GM10266 (cell line): ENCODE results near the gene PRMT3.

Experiments
- DNase-seq: peaks from one replicate; pipeline ENCODE4 v3.0.0; 2012; ENCODE audit errors: extremely low spot score
- TF ChIP-seq, protein P1 (sequence below): IDR thresholded peaks from 2 replicates; pipeline ENCODE4 v1.5.1; 2012; ENCODE audit warnings: mild to moderate bottlenecking, low read depth; ENCODE audit not compliant: control insufficient read depth, insufficient read depth; ENCODE audit errors: missing control alignments

The PRMT3 gene

DNA sequence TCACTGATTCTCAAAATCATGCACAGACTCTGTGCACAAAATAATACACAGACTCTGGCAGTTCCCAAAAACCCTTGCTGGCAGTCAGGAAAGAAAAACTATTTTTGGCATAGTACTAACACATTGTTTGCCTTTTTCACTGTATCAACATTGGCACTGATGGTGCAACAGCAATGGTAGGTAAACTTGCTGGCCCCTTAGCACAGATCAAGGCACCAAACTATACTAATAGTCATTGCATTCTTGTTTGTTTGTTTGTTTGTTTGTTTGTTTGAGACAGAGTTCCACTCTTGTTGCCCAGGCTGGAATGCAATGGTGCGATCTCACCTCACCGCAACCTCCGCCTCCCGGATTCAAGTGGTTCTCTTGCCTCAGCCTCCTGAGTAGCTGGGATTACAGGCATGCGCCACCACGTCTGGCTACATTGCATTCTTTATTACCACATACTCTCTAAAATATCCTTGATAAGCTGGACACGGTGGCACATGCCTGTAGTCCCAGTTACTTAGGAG, 130.9 kb downstream of the PRMT3 start:
- TF ChIP-seq, protein P1, sequence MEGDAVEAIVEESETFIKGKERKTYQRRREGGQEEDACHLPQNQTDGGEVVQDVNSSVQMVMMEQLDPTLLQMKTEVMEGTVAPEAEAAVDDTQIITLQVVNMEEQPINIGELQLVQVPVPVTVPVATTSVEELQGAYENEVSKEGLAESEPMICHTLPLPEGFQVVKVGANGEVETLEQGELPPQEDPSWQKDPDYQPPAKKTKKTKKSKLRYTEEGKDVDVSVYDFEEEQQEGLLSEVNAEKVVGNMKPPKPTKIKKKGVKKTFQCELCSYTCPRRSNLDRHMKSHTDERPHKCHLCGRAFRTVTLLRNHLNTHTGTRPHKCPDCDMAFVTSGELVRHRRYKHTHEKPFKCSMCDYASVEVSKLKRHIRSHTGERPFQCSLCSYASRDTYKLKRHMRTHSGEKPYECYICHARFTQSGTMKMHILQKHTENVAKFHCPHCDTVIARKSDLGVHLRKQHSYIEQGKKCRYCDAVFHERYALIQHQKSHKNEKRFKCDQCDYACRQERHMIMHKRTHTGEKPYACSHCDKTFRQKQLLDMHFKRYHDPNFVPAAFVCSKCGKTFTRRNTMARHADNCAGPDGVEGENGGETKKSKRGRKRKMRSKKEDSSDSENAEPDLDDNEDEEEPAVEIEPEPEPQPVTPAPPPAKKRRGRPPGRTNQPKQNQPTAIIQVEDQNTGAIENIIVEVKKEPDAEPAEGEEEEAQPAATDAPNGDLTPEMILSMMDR, result no peak
- no peak for DNase-seq

DNA sequence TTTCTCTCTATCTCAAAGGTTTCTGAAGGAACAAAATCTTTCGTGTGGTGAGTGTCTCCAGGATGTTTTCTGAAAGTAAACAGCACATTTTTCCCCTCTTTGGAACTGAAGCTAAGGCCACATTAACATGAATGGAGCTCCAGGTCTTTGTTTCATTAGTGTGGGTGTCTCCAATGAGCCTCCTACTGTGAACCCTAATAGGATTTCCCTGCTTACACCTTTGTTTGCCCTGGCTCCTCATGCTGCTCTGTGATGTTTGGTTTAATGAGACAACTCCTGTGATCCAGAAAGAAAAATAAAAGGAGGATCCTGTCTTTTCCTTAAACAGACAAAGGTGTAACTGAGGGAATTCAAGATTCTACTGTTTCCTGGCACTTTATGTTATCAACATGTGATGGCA, 135.0 kb downstream of the PRMT3 start:
- TF ChIP-seq, protein P1, result no peak
- DNase-seq, result no peak

DNA sequence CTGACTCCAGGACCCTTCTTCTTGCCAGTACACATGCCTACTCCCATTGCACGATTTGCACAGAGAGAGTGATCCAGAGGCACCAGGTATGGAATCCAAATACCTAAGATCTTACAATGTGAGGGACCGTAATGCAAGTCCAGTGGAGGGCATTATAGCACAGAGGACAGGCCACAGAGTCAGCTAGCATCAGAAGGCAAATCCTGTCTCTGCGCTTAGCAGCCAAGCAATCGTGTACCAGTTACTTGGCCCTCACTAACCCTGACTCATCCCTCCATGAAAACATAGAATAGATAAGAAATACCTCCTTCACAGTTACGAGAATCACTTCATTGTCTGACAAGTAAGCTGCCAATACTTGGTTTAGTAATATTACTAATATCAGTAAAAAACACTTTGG, 142.2 kb downstream of the PRMT3 start:
- no peak for DNase-seq
- TF ChIP-seq, protein P1, result no peak

DNA sequence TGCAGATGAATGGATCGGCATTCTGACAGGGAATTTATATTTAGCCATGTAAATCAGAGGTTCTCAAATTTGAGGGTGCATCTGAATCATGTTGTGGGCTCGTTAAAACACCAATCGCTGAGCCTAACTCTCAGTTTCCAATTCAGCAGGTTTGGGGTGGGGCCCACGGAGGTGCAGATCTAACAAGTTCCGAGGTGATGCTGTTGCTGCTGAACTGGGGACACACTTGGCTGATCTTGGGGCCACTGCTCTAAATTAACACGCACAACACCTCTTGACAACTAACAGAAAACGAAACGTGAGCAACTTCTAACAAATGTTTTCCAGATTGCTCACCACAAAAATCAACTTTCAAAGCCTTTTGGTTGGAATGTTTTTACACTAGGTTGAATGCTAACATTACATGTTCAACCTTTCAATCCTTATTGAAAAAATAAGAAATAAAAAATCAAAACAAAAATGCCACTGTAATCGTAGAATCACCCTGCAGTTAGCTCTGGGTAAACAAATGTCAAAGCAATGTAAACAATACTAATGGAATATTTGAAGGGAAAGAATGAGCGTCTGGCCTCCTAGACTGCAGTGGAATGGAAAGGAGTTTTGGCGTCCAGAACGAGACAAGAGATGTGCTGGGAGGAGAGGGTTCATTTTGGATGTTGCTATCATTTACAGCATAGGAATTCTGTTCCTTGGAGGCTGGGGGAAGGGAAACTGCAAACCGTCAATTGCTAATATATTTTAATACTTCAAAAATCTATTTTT, 143.6 kb downstream of the PRMT3 start:
- TF ChIP-seq, protein P1, result no peak
- no peak for DNase-seq

DNA sequence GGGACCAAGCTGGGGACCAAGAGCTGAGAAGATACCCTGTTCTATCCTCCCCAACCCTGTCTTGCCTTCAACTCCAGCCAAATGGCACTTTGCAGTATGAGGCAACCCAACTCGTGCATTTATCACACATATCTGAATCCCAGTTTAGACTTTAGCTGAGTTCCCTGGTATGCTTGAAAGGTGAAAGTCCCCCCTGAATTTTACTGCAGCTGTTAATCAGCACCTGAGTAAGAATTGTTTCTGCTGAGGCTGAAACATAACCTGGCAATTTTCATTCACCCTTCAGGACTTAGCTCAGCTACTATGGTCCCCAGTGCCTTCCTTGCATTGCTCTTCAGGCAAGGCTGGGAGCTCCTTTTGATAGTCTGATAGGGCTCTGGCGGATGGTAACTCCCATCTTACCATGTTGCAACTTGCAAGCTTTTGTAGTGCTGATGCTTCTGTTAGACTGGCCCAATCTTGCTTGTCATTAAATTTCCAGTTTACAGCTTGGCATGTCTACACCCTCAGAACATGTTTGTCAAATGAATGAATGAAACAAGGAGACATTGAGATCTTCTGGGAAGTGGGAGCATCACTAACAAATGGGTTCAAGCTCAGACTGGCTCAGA, 147.9 kb downstream of the PRMT3 start:
- DNase-seq, result no peak
- TF ChIP-seq, protein P1, result no peak

DNA sequence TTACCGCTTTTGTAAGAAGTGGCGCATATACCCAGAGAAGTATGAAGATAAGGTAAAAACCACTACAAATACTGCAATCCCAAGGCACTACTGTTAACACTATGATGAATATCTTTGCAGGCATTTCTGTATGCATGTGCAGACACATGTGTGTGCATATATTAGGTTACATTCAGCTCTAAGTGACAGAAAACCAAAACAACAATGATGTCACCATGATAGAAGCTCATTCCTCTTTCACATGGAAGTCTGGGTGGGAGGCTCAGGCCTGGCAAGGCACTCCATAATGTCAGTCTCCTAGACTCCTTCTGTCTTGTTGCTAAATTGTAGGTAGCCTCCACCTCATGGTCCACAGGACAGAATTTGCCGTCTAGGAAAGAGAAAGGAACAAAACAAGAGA, 148.8 kb downstream of the PRMT3 start:
- TF ChIP-seq, protein P1, result no peak
- no peak for DNase-seq

DNA sequence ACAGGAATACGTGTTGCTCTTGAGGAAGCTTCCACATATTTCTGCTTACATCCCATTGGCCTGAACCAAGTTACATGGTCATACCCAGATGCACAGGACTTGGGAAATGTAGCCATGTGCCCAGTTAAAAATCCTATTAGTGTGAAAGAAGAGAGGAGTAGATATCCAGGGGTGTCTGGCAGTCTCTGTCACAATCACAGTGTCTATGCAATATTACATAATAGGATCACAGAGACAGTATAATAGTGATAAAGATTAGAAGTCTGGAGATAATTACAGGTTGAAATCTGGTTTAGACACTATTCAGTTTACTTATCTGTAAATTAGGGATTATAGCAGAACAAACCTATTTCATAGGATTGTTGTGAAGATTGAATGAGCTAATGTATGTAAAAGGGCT, 149.3 kb downstream of the PRMT3 start:
- TF ChIP-seq, protein P1, result no peak
- no peak for DNase-seq
